ENCODE results near the gene PAFAH1B2.

- no peak for TF ChIP-seq CTCF (IDR thresholded peaks at IDR 0.05)
- no peak for TF ChIP-seq POLR2A (IDR thresholded peaks at IDR 0.05)
- TF ChIP-seq POLR2AphosphoS5 (IDR thresholded peaks at IDR 0.05) = no peak
Observed at GRCh38 chr11:117134431-117134830, 9.7 kb upstream of the PAFAH1B2 start.

All from breast epithelium (tissue), 3 donors.